PC-9 (cell line): ENCODE results near the gene ADAMTSL4. TPM values are rescaled to one million over a fixed set of nuclear protein-coding genes. Genes with fewer than 3 reads are reported as not detected.
A peak's percentile ranks its signal among the peaks of the same experiment; 100 is the strongest.

Experiments
- BruUV-seq: library from RNA; stranded (reverse); fragments of 400-500 nt; replicated peaks from 2 replicates; lab custom pipeline; 2021; lab: Mats Ljungman, UMichigan
- CTCF ChIA-PET: fragments of 300-600 bp; sonication (Branson Sonifier 250); formaldehyde crosslinking; loops from one replicate; lab custom pipeline; 2022; ENCODE audit warnings: antibody characterized with exemption; lab: Charles Lee
- POLR2A ChIA-PET: fragments of 300-600 bp; sonication (Branson Sonifier 250); formaldehyde crosslinking; loops from one replicate; lab custom pipeline; 2022; ENCODE audit warnings: antibody characterized with exemption; ENCODE audit not compliant: unreplicated experiment; lab: Charles Lee
- DNase-seq, 2 experiments: peaks; one replicate each; pipeline versions ENCODE4 v3.0.0 to v3.0.0-alpha.2; 2015 to 2022; ENCODE audit warnings: mixed read lengths in 1 of 2
- H2AFZ ChIP-seq: fragments of 200-600 bp; sonication (generic); 2 replicates; pipeline ENCODE4 v1.8.1; 2017; ENCODE audit warnings: antibody characterized with exemption
- H3F3A ChIP-seq: fragments of 200-600 bp; sonication (generic); 2 replicates; pipeline ENCODE4 v1.8.1; 2017; ENCODE audit warnings: antibody characterized with exemption, mild to moderate bottlenecking, low read depth; ENCODE audit not compliant: insufficient read depth
- H3K27ac ChIP-seq: fragments of 200-600 bp; sonication (generic); 2 replicates; pipeline ENCODE4 v1.6.1; 2016; ENCODE audit warnings: mixed run types
- H3K27me3 ChIP-seq: fragments of 200-600 bp; sonication (generic); 2 replicates; pipeline ENCODE4 v1.6.1; 2016; ENCODE audit warnings: low read depth, mixed run types; ENCODE audit not compliant: insufficient read depth
- H3K36me3 ChIP-seq: fragments of 200-600 bp; sonication (generic); 2 replicates; pipeline ENCODE4 v1.6.1; 2016; ENCODE audit warnings: low read depth, mixed run types
- H3K4me1 ChIP-seq: fragments of 200-600 bp; sonication (generic); replicated peaks from 2 replicates; pipeline ENCODE4 v1.6.1; 2016; ENCODE audit warnings: mixed run types; ENCODE audit not compliant: insufficient read depth
- H3K4me2 ChIP-seq: fragments of 200-600 bp; sonication (generic); 2 replicates; pipeline ENCODE4 v1.6.1; 2017; ENCODE audit warnings: mixed run types
- H3K4me3 ChIP-seq: fragments of 200-600 bp; sonication (generic); 2 replicates; pipeline ENCODE4 v1.6.1; 2016; ENCODE audit warnings: mixed run types
- H3K79me2 ChIP-seq: fragments of 200-600 bp; sonication (generic); 2 replicates; pipeline ENCODE4 v1.6.1; 2017; ENCODE audit warnings: low read depth, mixed run types
- H3K9me2 ChIP-seq: fragments of 200-600 bp; sonication (generic); 2 replicates; pipeline ENCODE4 v1.8.1; 2017; ENCODE audit warnings: mild to moderate bottlenecking; ENCODE audit not compliant: insufficient read depth
- H3K9me3 ChIP-seq: fragments of 200-600 bp; sonication (generic); 2 replicates; pipeline ENCODE4 v1.8.1; 2016; ENCODE audit warnings: low read depth; ENCODE audit not compliant: insufficient read depth
- H4K20me1 ChIP-seq: fragments of 200-600 bp; sonication (generic); 2 replicates; pipeline ENCODE4 v1.8.1; 2017; ENCODE audit not compliant: insufficient read depth
- CTCF ChIP-seq: fragments of 200-600 bp; sonication (generic); conservative IDR thresholded peaks from 2 replicates; pipeline ENCODE4 v1.6.1; 2017; ENCODE audit warnings: mixed run types, antibody characterized with exemption, mild to moderate bottlenecking, moderate library complexity
- EZH2 ChIP-seq: fragments of 200-600 bp; sonication (generic); IDR thresholded peaks from 2 replicates; pipeline ENCODE4 v1.8.0; 2017; ENCODE audit warnings: antibody characterized with exemption, low read depth
- intact Hi-C: fragments of 100-400 bp; cut with micrococcal nuclease; formaldehyde crosslinking; loops from one replicate; pipeline ENCODE4 v1.10.0; 2022; ENCODE audit not compliant: unreplicated experiment
- total RNA-seq: library from RNA; stranded (reverse); gene quantifications from 2 replicates; pipeline ENCODE4 v1.2.3, GENCODE V29; 2021

Gene ADAMTSL4
- total RNA-seq, 1 experiment from 2014 or later, result 67.9 TPM

GRCh38 chr1:150576794-150577556, 27.8 kb downstream of the ADAMTSL4 start:
- peaks cover 68% of the 10 kb centered on the region for H4K20me1 ChIP-seq
- CTCF ChIA-PET, result interaction anchor here (0.6 kb wide), 1 partner anchor 13 kb away, joined by 7 read pairs; no protein-coding TSS in a partner anchor

GRCh38 chr1:150577557-150578271, 28.5 kb downstream of the ADAMTSL4 start:
- POLR2A ChIA-PET, result interaction anchor here (0.7 to 2.2 kb wide), 2 partner anchors 16 to 17 kb away, joined by 4 to 42 read pairs; no protein-coding TSS in a partner anchor
- H3K36me3 ChIP-seq, result peaks cover 63% of the 10 kb centered on the region
- H3F3A ChIP-seq, result peaks cover 69% of the 10 kb centered on the region
- TF ChIP-seq CTCF (no peak), EZH2 (no peak)
- peaks cover 74% of the 10 kb centered on the region for H3K79me2 ChIP-seq
- no TSS peak for BruUV-seq
- H3K4me2 ChIP-seq, result peak overlapping the region; percentile 95
- peak overlapping the region; percentile 93 for H3K27ac ChIP-seq
- no peaks in the 10 kb centered on the region for H3K9me3 ChIP-seq
- DNase-seq, result no peak
- H3K27me3 ChIP-seq, result no peaks in the 10 kb centered on the region
- peak overlapping the region; percentile 73 for H3K4me3 ChIP-seq
- intact Hi-C loops, result loop anchor here (1.0 to 5.0 kb wide), 3 partner anchors 33 to 235 kb away; partner anchors contain the start of gene ENSA
- CTCF ChIA-PET, result interaction anchor here (0.6 kb wide), 1 partner anchor 12 kb away, joined by 7 read pairs; no protein-coding TSS in a partner anchor
- no peaks in the 10 kb centered on the region for H3K9me2 ChIP-seq
- H3K4me1 ChIP-seq, result peaks cover 46% of the 10 kb centered on the region
- H2AFZ ChIP-seq, result no peak overlapping the region
- peaks cover 64% of the 10 kb centered on the region for H4K20me1 ChIP-seq

More at GRCh38 chr1:150576794-150577556, 27.8 kb downstream of the ADAMTSL4 start:
- H3K9me3 ChIP-seq, result no peaks in the 10 kb centered on the region
- peak overlapping the region; percentile 95 for H3K4me2 ChIP-seq
- peaks cover 66% of the 10 kb centered on the region for H3K36me3 ChIP-seq
- TF ChIP-seq CTCF (no peak), EZH2 (no peak)
- no peak for DNase-seq
- H3K27me3 ChIP-seq, result no peaks in the 10 kb centered on the region
- BruUV-seq, result no TSS peak
- no peaks in the 10 kb centered on the region for H3K9me2 ChIP-seq
- H3K27ac ChIP-seq, result peak overlapping the region; percentile 93
- H3K4me1 ChIP-seq, result peaks cover 51% of the 10 kb centered on the region
- POLR2A ChIA-PET, result interaction anchor here (0.6 to 1.1 kb wide), 7 partner anchors 9 to 685 kb away, joined by 3 to 13 read pairs (median 4); no protein-coding TSS in a partner anchor
- intact Hi-C loops, result loop anchor here (5.0 kb wide), 1 partner anchor 235 kb away; no protein-coding TSS in a partner anchor
- no peak overlapping the region for H2AFZ ChIP-seq
- peak overlapping the region; percentile 73 for H3K4me3 ChIP-seq
- peaks cover 72% of the 10 kb centered on the region for H3F3A ChIP-seq
- peaks cover 81% of the 10 kb centered on the region for H3K79me2 ChIP-seq
